ENCODE data around the gene DNAH7.
A peak's percentile ranks its signal among the peaks of the same experiment; 100 is the strongest.

DNAH7 gene

DNA sequence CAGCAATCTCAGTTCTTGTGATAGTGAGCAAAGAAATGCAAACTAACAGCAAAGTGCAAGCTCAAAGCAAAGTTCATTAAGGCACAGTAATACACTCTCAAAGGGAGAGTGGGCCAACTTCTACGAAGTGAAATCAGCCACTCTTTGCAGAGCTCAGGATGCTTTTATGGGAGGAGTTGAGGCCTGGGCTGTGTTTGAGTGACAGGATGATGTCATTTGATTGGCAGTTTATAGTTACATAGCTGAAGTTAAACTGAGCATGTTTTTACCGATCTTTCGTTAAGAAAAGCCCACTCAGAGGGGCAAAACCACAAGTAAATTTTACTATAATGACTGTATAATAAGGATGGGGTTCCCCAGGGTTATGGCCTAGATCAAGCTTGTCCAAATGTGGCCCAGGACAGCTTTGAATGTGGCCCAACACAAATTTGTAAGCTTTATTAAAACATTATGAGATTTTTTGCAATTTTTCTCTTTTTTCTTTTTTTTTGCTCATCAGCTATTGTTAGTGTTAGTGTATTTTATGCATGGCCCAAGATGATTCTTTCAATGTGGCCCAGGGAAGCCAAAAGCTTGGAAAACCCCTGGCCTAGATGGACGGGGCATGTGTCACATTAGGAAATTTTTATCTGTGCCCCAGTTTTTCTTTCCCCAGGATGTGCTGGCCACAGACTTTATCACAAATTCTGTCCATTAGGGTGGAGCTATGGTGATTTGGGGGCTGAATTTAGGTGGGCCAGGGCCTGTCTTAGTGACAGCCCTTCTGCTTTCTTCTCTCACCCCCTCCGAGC, 8.3 kb upstream of the DNAH7 start:
- DNase-seq: no peak

DNA sequence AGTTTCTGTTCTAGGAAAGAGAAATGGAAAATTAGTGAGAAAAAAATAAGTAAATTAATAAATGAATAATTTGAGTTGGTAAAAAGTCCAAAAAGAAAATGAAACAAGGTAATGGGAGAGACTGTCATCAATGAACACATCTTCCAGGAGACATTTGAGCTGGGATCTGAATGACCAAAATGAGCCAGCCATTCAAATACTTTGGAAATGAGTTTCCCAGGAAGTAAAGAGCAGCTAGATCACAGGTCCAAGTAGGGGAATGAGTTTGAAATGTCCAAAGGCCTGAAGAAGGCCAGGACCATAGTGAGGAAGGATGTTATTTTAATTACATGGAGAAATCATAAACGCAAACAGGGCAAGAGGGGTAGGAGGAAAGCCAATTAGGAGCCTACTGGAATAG, 6.6 kb upstream of the DNAH7 start:
- no peak for DNase-seq

DNA sequence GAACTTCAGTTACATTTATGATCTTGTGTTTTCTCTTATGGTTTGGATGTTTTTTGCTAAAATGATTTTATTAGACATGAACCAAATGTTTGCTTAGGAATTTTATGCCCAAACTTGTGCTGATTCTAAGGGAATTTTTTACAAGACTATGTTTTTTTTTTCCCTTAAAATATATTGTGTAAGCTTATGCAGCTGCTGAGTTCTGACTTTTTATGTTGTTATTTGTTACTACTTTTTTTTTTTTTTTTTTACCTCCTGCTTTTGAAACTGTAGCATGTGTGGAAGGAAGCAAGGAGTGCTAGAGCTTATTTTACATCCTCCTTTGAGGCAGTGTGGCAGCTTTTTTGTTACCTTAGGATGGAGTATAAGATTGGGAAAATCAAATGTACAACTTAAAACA, 6.0 kb upstream of the DNAH7 start:
- no peak for DNase-seq

DNA sequence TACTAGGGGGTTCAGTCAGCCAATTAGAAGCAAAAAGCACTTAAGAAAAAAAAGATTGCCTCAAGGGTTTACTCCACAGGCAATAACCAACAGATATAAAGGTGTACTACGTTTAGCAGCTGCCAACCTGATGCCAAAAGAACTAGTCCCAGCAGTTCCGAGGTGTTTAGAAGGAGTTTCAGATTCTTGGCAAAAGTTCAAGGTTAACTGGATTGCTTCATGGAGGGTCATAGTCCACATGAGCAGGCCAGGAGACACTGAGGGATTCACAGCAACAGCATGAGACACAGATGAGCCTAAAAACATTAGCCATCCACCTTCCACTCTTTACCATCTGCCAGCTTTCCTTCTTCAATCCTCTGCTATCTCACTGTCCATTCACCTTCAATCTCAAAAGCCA, 4.9 kb upstream of the DNAH7 start:
- DNase-seq: no peak

DNA sequence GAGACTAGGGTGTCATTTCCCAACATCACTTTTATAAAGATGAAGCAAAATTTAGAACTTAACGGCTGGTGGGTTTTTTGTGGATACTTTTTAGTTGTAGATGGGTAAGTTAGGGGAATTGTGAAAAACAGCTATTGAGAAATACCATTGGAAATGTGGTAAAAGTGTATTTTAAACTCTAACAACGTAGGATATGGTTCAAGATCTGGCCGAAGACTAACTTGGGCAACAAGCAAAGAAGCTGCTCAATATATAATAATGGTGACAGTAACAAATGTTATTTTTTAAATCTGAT, 1.6 kb downstream of the DNAH7 start:
- no peak for DNase-seq

DNA sequence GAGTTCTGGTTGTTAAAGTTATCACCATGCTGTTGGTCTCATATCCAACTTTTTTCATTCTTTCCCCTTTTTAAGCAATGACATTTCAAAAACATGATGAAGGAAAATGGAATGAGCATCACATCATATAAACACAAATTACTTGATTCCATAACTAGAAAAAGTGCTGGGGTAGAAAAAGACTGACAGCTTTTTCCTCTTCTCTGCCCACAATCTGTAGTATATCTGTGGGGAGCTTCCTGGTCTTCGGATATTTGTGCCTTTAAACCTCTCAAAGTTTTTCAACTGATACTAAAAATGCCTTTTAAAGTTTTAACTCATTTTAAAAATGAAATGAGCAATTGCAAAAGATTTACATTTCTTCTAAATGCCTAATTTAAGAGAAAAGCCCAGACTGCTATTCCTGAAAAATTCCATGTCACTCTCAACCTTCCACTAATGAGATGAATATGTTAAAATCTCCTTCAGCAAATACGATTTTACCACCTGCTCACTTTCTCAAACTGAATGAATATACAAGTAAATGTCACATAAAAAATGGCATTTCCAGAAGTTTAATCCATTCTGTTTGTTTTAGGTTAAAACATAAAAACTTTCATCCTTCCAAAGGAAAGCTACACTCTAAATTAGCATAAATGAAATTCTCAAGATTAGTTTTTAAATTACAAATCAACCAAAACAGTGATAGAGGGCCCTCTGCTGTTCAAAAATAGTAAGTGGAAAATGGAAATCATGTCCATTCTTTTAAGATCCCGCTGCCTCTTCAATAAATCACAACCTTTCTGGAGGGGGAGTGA, 2.1 kb downstream of the DNAH7 start:
- DNase-seq: peak; percentile 51

DNA sequence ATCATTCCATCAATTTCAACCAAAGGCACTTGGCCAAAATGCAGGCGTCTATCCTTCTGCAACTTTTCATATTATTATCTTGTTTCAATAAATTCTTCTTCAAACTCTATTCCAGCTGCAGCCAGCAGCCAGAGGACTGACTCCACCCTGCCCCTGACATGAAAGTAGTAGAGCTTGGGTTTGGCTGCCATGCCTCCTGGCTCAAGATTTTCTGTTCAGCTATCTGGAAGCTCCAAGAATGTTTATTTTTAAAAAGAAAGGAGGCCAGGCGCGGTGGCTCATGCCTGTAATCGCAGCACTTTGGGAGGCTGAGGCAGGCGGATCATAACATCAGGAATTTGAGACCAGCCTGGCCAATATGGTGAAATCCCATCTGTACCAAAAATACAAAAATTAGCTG, 4.9 kb downstream of the DNAH7 start:
- no peak for DNase-seq

DNA sequence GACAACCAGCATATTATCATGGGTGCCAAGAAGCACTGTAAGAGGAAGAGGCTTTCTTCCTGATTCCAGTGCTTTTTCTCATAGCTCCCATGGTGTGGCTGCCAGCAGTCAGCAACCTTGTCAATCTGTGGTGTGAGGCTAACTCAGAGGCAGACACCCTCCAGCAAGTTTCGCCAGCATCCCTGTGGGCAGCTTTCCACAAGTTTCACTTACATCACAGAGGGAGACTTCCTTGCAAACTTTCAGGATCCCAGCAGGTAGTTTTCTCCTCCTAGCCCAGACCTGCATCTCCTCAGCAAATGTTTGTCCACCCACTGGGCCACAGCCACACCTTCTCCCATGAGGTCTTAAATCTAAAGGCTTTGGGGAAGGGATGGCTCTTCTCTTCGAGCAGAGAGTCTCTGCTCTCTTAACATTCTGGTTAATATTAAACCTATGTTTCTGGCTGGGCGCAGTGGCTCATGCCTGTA, 9.1 kb downstream of the DNAH7 start:
- no peak for DNase-seq

DNA sequence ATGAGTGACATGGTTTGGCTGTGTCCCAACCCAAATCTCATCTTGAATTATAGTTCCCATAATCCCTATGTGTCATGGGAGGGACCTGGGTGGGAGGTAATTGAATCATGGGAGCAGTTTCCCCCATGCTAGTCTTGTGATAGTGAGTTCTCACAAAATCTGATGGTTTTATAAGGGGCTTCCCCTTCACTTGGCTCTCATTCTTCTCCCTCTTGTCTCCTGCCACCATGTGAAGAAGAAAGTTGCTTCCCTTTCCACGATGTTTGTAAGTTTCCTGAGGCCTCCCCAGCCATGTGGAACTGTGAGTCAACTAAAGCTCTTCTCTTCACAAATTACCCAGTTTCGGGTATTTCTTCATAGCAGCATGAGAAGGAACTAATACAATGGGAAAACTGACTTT, 14.0 kb downstream of the DNAH7 start:
- DNase-seq: no peak

DNA sequence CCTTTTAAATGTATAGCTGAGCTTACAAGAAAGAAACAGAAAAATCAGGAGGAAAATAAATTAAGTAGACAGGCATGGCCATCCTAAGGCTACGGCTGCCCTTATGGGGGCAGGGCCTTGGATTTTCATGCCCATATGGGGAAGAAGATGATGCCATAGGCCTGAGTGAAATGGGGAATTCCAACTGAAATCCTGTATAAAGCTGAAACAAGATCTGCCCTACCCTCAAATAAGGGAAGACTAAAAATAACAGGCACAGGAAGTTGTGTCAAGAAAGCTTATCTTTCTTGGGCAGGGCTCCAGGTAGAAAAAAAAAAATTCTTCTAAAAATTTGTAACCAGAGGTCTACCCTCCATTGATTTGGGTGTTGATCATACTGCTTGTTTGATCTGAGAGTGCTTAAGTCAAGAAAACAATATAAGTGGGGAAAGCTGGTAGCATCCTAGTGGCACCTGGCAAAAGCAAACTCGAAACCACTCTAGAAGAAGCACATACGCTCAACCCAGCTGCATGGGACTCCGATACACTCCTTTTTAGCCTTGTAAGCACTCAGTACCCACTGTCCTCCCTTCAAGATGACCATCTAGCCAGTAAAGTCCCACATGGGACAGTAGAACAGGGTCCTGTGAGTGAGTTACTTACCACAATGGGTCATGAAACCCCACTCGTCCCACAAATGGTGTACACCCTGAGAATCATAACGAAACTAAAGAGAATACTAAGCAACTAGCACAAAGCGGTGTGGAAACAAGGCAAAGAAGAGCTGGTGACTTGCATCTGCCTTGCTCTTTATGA, 22.3 kb downstream of the DNAH7 start:
- DNase-seq: no peak

DNA sequence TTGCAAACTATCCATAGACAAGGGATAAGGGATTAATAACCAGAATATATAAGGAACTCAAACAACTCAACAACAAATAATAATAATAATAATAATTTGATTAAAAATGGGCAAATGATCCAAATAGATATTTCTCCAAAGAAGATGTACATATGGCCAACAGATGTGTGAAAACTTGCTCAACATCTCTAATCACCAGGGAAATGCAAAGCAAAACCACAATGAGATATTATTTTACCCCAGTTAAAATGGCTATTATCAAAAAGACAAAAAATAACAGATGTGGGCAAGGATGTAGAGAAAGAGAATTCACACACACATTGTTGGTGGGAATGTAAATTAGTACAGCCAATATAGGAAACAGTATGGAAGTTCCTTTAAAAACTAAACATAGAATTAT, 26.9 kb downstream of the DNAH7 start:
- no peak for DNase-seq

DNA sequence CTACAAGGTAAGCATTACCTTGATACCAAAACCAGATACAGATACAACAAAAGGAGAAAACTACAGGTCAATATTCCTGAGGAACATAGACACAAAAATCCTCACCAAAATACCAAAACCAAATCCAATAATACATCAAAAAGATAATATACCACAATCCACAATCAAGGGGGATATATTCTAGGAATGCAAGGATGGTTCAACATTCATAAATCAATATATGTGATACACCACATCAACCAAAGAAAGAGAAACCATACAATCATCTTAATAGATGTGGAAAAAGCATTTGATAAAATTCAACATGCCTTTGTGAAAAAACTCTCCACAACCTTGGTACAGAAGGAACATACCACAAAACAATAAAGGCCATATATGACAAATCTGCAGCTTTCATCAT, 28.4 kb downstream of the DNAH7 start:
- DNase-seq: no peak

DNA sequence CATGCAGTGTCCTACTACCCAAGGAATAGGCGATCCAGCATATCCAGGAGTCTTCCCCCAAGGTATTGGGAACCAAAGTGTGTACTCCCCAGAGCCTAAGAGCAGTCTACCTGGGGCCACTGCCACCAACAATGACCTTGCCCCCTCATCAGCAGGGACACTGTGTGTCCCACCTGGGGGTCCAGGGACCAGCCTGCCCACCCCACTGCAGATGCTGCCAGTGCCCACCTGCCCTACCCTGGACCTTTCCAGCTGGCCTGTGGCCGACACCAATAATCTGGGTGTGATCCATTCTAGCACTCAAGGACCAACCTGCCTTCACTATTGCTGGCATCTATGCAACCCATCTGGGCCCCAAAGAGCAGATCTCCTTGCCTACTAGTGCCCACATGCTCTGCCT, 32.2 kb downstream of the DNAH7 start:
- no peak for DNase-seq

DNA sequence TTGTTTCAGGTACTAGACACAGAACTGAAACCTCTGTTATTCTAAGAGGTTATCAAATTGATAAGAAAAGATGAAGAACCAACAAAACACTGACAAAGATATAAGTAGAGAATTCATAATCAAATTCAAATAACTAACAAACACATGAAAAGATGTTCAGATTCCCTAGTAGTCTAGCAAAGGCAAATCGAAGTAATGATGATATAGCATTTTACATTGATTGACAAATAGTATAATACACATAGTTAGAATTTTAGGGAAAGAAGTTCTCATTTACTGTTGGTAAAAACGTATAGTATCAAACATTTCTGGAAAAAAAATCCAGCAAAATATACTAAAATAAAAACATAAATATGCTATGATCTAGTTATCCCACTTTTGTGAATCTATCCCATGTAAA, 50.6 kb downstream of the DNAH7 start:
- no peak for DNase-seq

DNA sequence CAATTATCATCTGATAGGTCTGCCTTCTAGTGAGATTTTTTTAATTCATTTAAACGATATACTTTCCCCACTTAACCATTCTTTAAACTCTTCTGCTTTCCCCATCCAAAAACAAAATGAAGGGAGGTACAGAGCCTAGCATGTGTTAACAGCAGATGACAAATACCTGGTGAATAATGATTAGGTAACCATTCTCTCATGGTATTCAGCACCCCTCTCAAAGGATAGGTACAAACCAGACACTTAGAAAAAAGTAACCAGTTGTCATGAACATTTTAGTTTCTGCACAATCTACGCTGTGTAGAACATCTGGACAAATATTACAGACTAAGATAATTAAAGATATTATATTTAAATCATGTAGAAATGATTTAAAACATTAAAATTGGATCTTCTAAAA, 56.3 kb downstream of the DNAH7 start:
- DNase-seq: no peak

DNA sequence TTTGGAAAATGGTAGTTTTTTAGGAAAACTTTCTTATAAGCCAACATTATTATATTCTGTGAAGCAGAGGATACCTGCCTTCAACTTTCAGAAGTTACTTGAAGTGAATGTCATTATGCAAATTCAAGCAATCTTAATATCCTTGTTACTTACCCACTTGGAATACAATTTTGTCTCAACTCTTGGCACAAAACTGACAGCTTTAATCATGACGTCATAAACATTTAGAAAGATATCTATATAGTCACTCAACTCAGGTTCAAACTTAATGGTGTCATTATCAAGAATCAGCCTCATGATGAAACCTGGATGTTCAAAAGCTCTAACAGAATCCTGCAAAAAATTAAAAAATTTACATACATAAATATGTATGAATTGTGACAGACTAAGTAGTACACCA, 68.1 kb downstream of the DNAH7 start:
- DNase-seq: no peak

DNA sequence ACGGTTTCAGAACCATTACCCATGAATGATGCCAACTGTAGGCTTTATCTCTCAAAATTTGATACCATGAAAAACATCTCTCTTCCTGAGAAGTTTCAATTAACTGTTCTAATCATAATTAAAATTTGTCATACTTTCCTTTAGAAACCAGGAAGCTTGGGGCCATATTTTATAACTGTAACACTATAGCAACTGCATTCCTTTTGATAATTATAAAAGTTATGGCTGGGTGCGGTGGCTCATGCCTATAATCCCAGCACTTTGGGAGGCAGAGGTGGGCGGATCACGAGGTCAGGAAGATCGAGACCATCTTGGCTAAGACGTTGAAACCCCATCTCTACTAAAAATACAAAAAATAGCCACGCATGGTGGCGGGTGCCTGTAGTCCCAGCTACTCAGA, 70.6 kb downstream of the DNAH7 start:
- no peak for DNase-seq

DNA sequence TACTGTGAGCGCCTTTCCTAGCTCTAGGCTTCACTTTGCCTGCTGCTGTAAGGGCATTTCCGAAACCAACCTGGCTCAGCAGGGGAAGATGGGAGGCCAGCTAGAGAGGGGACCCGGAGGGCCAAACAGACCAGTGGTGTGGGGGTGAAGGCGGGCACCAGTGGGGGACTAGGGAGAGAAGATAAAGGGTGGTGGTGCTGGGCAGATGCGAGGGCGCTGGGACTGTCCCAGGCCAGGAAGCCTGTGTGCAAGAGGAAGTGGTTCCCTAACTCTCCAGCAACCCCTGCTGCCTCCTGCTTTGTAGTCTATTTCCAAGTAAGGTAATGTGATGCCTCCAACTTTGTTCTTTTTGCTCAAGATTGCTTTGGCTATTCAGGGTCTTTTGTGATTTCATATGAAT, 73.1 kb downstream of the DNAH7 start:
- no peak for DNase-seq

DNA sequence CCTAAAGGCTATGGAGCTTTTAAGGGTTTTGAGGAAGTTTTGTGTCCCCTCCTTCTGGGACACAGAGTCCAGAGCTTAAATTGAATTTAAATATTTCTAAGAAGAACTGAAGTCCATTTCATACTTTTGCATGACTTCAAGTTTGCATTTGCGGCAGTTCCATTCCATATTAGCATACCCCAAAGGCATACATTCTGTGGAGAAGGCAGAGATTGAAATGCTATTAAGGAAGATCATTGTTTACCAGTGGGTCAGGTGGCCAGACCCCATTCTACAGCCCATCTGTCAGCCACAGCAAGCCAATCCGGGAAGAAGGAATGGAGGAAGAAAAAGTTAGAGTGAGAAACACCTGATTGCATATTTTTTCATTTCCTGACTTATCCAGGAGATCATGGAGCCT, 75.0 kb downstream of the DNAH7 start:
- DNase-seq: no peak

DNA sequence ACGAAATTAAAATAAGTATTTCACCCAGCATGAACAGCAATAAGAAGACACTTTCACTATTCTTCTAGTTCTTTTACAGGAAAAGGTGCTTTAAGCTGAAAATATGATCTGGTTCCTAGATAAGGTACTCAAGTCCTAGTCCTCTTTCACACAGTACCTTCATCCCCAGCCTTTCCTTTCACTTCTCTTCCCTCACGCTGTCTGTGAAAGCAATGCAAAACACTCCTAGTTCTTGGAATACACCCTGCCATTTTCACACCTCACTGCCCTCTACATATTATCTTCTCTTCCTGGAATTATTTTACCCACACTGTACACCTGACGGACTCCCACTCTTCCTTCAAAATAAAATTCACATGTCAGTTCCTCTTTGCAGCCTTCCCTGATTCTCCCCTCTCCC, 82.9 kb downstream of the DNAH7 start:
- no peak for DNase-seq

DNA sequence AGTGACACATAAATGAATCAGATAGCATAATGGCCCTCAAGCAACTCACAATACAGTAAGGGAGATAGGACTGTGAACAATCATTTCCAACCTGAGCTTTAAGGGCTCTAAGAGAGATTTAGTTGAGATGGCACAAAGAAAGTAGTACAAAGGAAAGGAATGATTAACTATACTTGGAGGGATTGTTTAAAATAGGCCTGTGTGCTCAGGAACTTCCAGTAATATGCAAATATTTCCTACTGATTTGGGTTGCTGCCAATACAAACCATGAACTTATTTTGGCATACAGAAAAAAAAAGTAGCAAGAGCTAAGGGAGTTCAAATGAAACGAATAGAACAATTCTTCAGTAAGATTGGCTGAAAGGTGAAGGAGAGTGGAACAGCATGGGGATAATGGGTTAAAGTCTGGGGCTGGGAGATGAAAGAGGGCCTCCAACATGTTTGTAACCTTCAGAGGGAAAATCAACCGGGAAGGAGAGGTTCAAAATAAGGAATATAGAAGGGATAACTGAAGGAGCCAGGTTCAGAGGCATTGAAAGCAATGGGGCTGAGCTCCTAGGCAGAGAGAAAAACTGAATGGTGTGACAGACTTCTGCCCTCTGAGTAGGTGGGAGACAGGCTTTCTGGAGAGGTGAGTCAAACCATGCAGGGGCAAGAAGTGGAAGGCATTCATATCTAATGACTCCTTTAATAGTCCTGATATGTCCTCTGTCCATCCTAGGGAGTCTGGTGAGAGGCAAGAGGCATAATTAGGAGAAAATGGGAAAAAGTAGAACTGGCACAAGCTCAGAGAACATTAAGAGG, 83.5 kb downstream of the DNAH7 start:
- DNase-seq: no peak

DNA sequence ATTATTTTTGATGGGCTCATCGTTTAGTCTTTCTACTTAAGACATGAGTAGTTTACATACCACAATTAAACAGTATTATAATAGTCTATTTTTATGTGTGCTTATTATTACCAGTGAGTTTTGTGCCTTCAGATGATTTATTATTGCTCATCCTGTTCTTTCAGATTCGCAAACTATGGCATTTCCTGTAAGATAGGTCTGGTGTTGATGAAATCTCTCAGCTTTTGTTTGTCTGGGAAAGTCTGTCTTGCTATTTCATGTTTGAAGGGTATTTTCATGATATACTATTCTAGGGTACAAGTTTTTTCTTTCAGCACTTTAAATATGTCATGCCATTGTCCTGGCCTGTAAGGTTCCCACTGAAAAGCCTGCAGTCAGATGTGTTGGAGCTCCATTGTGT, 101.3 kb downstream of the DNAH7 start:
- DNase-seq: no peak

DNA sequence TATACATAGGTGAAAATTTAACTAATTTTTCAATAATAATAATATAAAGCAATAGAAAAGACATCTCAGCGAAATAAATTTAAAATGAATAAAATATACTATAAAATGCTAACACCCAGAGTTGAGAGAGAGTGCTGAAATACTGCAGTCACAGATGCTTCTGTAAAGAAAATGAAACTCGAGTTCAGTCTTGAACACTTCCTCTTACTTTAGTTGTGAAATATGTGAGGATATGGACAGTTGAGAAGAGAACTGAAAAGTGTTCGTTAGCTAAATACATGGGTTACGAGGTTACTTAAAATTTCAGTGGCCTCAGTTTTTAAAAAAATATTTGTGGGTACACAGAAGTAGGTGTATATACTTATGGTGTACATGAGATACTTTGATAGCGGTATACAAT, 106.8 kb downstream of the DNAH7 start:
- no peak for DNase-seq

Data from activated CD4-positive, alpha-beta T cell treated with anti-CD3 and anti-CD28 coated beads, Interleukin-2, Interleukin-6, amounts not matched to agents 100 ng/mL and 50 ng/mL, durations not matched to agents 16 hours and 8 hours (primary cell).